Adrenal gland (tissue), 5 donors: Measurements from ENCODE around the gene KRT6B.

Experiments used
- POLR2A ChIP-seq, 2 donors: fragments of 450-650 bp; IDR thresholded peaks; one replicate each; pipeline ENCODE4 v1.6.1; 2017; ENCODE audit warnings: antibody characterized with exemption in 2 of 2, mild to moderate bottlenecking in 2 of 2, moderate library complexity in 1 of 2
- TF ChIP-seq, protein P1 (sequence below), 6 experiments: fragments of 450-650 bp in 4 of 6; fragments of 200-600 bp in 2 of 6; sonication (generic) in 1 of 6; IDR thresholded peaks; 1 replicate in 5 of 6; 2 replicates in 1 of 6; pipeline versions ENCODE4 v1.5.1 to v1.8.0; 2016 to 2021; ENCODE audit warnings: antibody characterized with exemption in 6 of 6, mild to moderate bottlenecking in 2 of 6, moderate library complexity in 1 of 6
- donor health status: DM: no; HTN: no; CAD: no.

DNA sequence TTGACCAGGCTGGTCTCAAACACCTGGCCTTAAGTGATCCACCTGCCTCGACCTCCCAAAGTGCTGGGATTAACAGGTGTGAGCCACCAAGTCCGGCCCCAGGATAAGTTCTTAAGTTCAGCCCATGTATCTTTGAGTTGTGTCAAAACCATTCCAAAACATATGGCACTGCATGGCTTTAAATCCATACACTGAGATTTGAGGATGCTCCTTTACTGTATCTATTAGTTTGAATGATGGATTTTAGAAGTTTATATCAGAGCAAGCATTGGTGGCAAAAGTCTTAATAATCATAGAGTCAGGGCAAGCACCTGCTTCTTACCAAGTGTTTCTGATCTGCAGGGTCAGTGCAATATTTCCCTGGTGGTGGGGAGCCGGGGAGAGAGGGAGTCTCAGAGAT is 6.1 kb downstream of the KRT6B start:
- TF ChIP-seq, protein P1, sequence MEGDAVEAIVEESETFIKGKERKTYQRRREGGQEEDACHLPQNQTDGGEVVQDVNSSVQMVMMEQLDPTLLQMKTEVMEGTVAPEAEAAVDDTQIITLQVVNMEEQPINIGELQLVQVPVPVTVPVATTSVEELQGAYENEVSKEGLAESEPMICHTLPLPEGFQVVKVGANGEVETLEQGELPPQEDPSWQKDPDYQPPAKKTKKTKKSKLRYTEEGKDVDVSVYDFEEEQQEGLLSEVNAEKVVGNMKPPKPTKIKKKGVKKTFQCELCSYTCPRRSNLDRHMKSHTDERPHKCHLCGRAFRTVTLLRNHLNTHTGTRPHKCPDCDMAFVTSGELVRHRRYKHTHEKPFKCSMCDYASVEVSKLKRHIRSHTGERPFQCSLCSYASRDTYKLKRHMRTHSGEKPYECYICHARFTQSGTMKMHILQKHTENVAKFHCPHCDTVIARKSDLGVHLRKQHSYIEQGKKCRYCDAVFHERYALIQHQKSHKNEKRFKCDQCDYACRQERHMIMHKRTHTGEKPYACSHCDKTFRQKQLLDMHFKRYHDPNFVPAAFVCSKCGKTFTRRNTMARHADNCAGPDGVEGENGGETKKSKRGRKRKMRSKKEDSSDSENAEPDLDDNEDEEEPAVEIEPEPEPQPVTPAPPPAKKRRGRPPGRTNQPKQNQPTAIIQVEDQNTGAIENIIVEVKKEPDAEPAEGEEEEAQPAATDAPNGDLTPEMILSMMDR (IDR thresholded peaks at IDR 0.05): no peak
- no peak for TF ChIP-seq POLR2A (IDR thresholded peaks at IDR 0.05)
